Upper lobe of left lung (tissue), 6 donors: ENCODE results near the gene PROX1. TPM values are rescaled to one million over a fixed set of nuclear protein-coding genes. Genes with fewer than 3 reads are reported as not detected.
A peak's percentile ranks its signal among the peaks of the same experiment; 100 is the strongest.

ENCODE experiments used
- ATAC-seq, 2 donors: fragments of 200-7000 bp; cut with Tn5 transposase; one replicate each; pipeline ENCODE4 v1.9.1; 2022; ENCODE audit warnings: mild to moderate bottlenecking in 2 of 2, moderate library complexity in 2 of 2; ENCODE audit not compliant: low FRiP score in 2 of 2
- DNase-seq, 2 donors: peaks; one replicate each; pipeline ENCODE4 v3.0.0-alpha.2; 2019 to 2020
- H3K27ac ChIP-seq, 4 donors: fragments of 200-600 bp; sonication (generic); one replicate each; pipeline ENCODE4 v1.5.1; 2016 to 2019
- H3K27me3 ChIP-seq, 4 donors: fragments of 200-600 bp; sonication (generic); one replicate each; pipeline ENCODE4 v1.5.1; 2017 to 2019
- H3K36me3 ChIP-seq, 4 donors: fragments of 200-600 bp; sonication (generic); one replicate each; pipeline ENCODE4 v1.5.1; 2016 to 2019
- H3K4me1 ChIP-seq, 4 donors: fragments of 200-600 bp; sonication (generic); one replicate each; pipeline ENCODE4 v1.5.1; 2018 to 2019
- H3K4me3 ChIP-seq, 4 donors: fragments of 200-600 bp; sonication (generic); one replicate each; pipeline ENCODE4 v1.5.1; 2017 to 2019; ENCODE audit warnings: mild to moderate bottlenecking in 2 of 4, moderate library complexity in 1 of 4
- H3K9me3 ChIP-seq, 4 donors: fragments of 200-600 bp; sonication (generic); one replicate each; pipeline ENCODE4 v1.5.1; 2018 to 2019
- EP300 ChIP-seq, 4 donors: sonication (generic); formaldehyde crosslinking; IDR thresholded peaks; one replicate each; pipeline ENCODE4 v1.5.1; 2017; ENCODE audit warnings: antibody characterized with exemption in 4 of 4, control low read depth in 2 of 4
- POLR2A ChIP-seq, 4 donors: fragments of 450-650 bp; IDR thresholded peaks; one replicate each; pipeline ENCODE4 v1.5.1; 2016 to 2017; ENCODE audit warnings: antibody characterized with exemption in 4 of 4, mild to moderate bottlenecking in 2 of 4
- POLR2AphosphoS5 ChIP-seq, 2 donors: sonication (generic); formaldehyde crosslinking; IDR thresholded peaks; one replicate each; pipeline ENCODE4 v1.5.1; 2017; ENCODE audit warnings: antibody characterized with exemption in 2 of 2
- WGBS, 2 donors: methylation state at CpG; one replicate each; pipeline ENCODE4 v1.1.5; 2017 to 2018; 5-methylcytosine and 5-hydroxymethylcytosine counted together
- total RNA-seq, 6 donors: library from RNA; depleted of rRNA in 4 of 6; stranded (reverse); fragments of >200 nt in 4 of 6; gene quantifications; one replicate each; pipeline versions ENCODE4 v1.1.0 to v1.2.1, GENCODE V29; 2016 to 2021
- TF ChIP-seq, protein P1 (sequence below), 6 experiments: fragments of 450-650 bp in 4 of 6; fragments of 200-600 bp in 2 of 6; sonication (generic) in 2 of 6; IDR thresholded peaks; one replicate each; pipeline ENCODE4 v1.5.1; 2016 to 2019; ENCODE audit warnings: antibody characterized with exemption in 6 of 6
- donor health status: DM: no; HTN: no; CAD: no; lungs with moderate emphysema.
- donor health status: DM: no; HTN: yes; CAD: no; lungs with severe emphysema.

Gene PROX1
- total RNA-seq, 6 donors from 2014 or later = 2.3 to 11.1 (median 3.8) TPM

DNA sequence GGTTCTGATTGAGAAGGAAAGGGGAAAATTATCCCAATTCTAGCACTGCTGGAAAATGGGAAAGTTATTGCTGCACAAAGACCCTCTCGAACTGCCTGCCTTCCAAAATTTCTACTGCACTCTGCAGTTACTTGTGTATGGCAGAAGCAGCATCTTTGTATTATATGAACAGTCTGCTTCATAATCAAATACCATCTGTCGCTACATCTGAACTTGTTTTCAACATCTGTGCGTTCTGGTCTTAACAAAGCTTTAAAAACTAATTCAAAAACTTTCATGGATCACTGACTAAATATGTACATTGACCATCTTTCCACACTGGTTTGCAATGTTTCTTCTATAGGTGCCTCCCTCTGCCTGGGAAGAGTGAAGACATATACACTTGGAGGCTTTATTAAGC lies 79.2 kb downstream of the PROX1 start:
- ATAC-seq (no peak), DNase-seq (no peak)
- Histone ChIP-seq H3K4me1 (peaks cover 0 to 5% (median 0%) of the 10 kb centered on the region in 4 donors), H3K27ac (no peak overlapping the region), H3K27me3 (no peaks in the 10 kb centered on the region), H3K36me3 (no peaks in the 10 kb centered on the region), H3K4me3 (no peak overlapping the region), H3K9me3 (no peaks in the 10 kb centered on the region)
- TF ChIP-seq EP300 (IDR thresholded peaks at IDR 0.05) (no peak), POLR2AphosphoS5 (IDR thresholded peaks at IDR 0.05) (no peak), POLR2A (IDR thresholded peaks at IDR 0.05) (no peak)
- TF ChIP-seq, protein P1, sequence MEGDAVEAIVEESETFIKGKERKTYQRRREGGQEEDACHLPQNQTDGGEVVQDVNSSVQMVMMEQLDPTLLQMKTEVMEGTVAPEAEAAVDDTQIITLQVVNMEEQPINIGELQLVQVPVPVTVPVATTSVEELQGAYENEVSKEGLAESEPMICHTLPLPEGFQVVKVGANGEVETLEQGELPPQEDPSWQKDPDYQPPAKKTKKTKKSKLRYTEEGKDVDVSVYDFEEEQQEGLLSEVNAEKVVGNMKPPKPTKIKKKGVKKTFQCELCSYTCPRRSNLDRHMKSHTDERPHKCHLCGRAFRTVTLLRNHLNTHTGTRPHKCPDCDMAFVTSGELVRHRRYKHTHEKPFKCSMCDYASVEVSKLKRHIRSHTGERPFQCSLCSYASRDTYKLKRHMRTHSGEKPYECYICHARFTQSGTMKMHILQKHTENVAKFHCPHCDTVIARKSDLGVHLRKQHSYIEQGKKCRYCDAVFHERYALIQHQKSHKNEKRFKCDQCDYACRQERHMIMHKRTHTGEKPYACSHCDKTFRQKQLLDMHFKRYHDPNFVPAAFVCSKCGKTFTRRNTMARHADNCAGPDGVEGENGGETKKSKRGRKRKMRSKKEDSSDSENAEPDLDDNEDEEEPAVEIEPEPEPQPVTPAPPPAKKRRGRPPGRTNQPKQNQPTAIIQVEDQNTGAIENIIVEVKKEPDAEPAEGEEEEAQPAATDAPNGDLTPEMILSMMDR (IDR thresholded peaks at IDR 0.05) = no peak
- 85 to 88% methylated on average over 3 of the region's 3 CpGs for WGBS, 2 donors

DNA sequence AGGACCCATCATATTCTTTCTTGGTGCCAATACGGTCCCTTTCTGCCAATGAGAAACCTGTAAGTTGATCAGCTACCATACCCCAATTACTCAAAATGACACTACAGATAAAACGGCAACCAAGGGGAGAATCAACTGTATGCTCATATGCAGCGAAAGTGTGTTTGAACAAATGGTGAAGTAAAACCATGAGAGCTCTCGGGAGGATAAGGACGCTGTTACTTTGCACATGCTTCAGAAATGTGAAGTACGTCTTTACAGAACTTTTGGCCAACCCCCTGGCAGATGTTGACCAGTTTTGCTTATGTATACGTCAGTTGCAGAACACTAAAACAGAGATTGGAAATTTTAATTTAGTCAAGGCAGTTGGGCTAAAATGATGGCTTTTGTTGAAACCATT lies 79.6 kb downstream of the PROX1 start:
- Histone ChIP-seq H3K4me3 (no peak overlapping the region), H3K36me3 (no peaks in the 10 kb centered on the region), H3K27me3 (no peaks in the 10 kb centered on the region), H3K27ac (no peak overlapping the region), H3K9me3 (no peaks in the 10 kb centered on the region), H3K4me1 (peaks cover 0 to 5% (median 0%) of the 10 kb centered on the region in 4 donors)
- ATAC-seq = no peak
- WGBS, 2 donors = 55 to 72% methylated on average over 7 of the region's 7 CpGs
- TF ChIP-seq EP300 (IDR thresholded peaks at IDR 0.05) (no peak), POLR2A (IDR thresholded peaks at IDR 0.05) (no peak), POLR2AphosphoS5 (IDR thresholded peaks at IDR 0.05) (no peak)
- TF ChIP-seq, protein P1 (IDR thresholded peaks at IDR 0.05) = no peak
- DNase-seq = no peak

DNA sequence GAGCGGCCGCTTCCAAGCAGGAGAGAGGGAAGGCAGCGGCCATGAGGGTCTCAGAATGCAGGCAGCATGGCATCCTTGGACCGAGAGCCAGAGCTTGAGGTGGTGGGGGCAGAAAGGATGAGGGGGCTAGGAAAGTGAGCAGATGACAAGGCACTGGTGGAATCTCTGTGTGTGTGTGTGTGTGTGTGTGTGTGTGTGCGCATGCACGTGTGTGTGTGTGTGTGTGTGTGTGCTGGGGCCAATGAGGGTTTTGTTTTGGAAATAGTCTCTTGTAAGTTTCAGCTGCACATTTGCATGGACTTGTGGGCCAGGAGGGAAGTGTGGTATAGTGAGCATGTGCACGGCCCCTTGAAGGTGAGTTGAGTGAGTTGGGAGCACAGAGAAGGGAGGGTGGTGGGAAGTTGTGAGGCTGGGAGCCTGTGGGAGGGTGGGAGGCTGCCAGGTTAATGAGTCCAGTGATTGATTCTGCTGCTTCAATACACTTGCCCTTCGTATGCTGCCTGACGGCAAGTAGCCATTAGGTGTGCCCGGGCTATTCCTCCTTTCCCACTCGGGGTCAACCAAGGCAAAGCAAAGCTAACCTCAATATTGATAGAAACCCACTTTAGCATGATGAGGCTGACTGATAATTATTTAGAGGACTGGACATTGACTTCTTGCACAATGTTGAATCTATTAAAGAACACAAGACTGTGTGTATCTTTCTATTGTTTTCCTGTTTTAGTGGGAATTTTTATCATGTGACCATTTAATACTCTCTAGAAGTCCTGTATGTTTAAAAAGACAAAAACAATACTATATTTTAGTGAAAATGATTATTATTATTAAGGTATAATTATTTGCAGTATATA lies 80.3 kb downstream of the PROX1 start:
- WGBS, 2 donors = 74 to 77% methylated on average over 11 of the region's 11 CpGs
- no peak overlapping the region for H3K27ac ChIP-seq
- no peaks in the 10 kb centered on the region for H3K36me3 ChIP-seq
- H3K4me3 ChIP-seq = no peak overlapping the region
- H3K9me3 ChIP-seq = no peaks in the 10 kb centered on the region
- peaks cover 0 to 5% (median 0%) of the 10 kb centered on the region in 4 donors for H3K4me1 ChIP-seq
- DNase-seq (peak in 1 of 2 donors; percentile 1), ATAC-seq (no peak)
- TF ChIP-seq POLR2A (IDR thresholded peaks at IDR 0.05) = no peak
- no peak for TF ChIP-seq POLR2AphosphoS5 (IDR thresholded peaks at IDR 0.05)
- TF ChIP-seq, protein P1 (IDR thresholded peaks at IDR 0.05) = no peak
- no peaks in the 10 kb centered on the region for H3K27me3 ChIP-seq

DNA sequence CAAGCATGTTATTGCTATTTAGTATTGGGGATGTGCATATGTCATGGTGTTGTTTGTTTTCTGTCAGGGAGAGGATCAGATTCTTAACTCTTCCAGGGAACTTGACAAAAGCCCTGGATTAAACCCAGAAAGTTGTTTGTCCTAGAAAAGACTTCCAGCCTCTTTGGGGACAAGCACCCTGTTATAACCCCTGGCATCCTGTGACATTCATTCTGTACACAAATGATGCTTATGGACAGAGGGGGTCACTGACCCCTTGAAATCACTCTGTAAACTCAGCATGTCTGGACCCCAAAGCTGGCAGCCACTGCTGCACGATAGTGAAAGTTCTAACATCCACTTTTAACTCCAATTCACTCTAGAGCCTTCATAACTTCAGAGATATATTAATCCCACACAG lies 81.2 kb downstream of the PROX1 start:
- no peak for ATAC-seq
- DNase-seq = no peak
- Histone ChIP-seq H3K4me1 (peaks cover 0 to 5% (median 0%) of the 10 kb centered on the region in 4 donors), H3K4me3 (no peak overlapping the region), H3K9me3 (no peaks in the 10 kb centered on the region), H3K27ac (no peak overlapping the region), H3K36me3 (no peaks in the 10 kb centered on the region), H3K27me3 (no peaks in the 10 kb centered on the region)
- TF ChIP-seq, protein P1 (IDR thresholded peaks at IDR 0.05) = no peak
- TF ChIP-seq EP300 (IDR thresholded peaks at IDR 0.05) (no peak), POLR2AphosphoS5 (IDR thresholded peaks at IDR 0.05) (no peak), POLR2A (IDR thresholded peaks at IDR 0.05) (no peak)
- 22 to 31% methylated on average over 1 of the region's 1 CpG for WGBS, 2 donors

DNA sequence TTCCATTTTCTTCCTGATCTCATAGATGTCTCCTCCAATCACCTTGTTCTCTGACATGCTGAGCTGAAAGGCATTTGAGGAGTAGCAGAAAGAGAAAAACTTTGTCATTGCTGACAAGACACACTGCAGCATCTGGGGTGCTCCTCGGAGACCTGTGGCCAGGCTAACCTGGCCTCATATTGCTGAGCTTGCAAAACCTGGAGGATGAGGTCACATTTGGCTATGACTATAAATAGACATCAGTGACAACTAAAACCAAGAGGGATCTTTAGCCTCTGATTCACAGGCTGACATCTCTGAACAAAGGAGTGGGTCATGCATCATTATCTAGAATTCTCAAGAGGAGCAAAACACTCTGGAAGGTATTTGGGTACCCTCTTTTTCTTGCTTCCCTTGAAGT lies 83.7 kb downstream of the PROX1 start:
- Histone ChIP-seq H3K27ac (no peak overlapping the region), H3K9me3 (no peaks in the 10 kb centered on the region), H3K4me1 (peaks cover 0 to 5% (median 0%) of the 10 kb centered on the region in 4 donors), H3K27me3 (no peaks in the 10 kb centered on the region), H3K4me3 (no peak overlapping the region), H3K36me3 (no peaks in the 10 kb centered on the region)
- 86 to 92% methylated on average over 1 of the region's 1 CpG for WGBS, 2 donors
- ATAC-seq (no peak), DNase-seq (no peak)
- no peak for TF ChIP-seq EP300 (IDR thresholded peaks at IDR 0.05)
- TF ChIP-seq, protein P1 (IDR thresholded peaks at IDR 0.05) = no peak
- TF ChIP-seq POLR2AphosphoS5 (IDR thresholded peaks at IDR 0.05) = no peak
- TF ChIP-seq POLR2A (IDR thresholded peaks at IDR 0.05) = no peak
